Prostate gland (tissue), 2 donors: ENCODE results near the gene SHANK1. TPM values are rescaled to one million over a fixed set of nuclear protein-coding genes. Genes with fewer than 3 reads are reported as not detected.
"Not testable (repeated sequence)": the region's sequence is repeated elsewhere in the genome, so short reads cannot be mapped to it uniquely, and the experiment has no call there.

ENCODE experiments used
- DNase-seq: peaks from one replicate; pipeline ENCODE4 v3.0.0-alpha.2; 2019; ENCODE audit warnings: low spot score
- H3K27ac ChIP-seq, 2 donors: fragments of 200-600 bp; sonication (generic); 2 replicates each; pipeline ENCODE4 v1.5.1; 2017 to 2019
- H3K27me3 ChIP-seq: fragments of 200-600 bp; sonication (generic); replicated peaks from 2 replicates; pipeline ENCODE4 v1.5.1; 2019; ENCODE audit not compliant: insufficient read depth
- H3K36me3 ChIP-seq, 2 donors: fragments of 200-600 bp; sonication (generic); 1 replicate in 1 of 2; 2 replicates in 1 of 2; pipeline versions ENCODE4 v1.5.1 to v1.8.1; 2017 to 2019
- H3K4me1 ChIP-seq: fragments of 200-600 bp; sonication (generic); replicated peaks from 2 replicates; pipeline ENCODE4 v1.5.1; 2019
- H3K4me3 ChIP-seq, 2 donors: fragments of 200-600 bp; sonication (generic); 2 replicates each; pipeline ENCODE4 v1.5.1; 2017 to 2019
- H3K9me3 ChIP-seq: fragments of 200-600 bp; sonication (generic); 2 replicates; pipeline ENCODE4 v1.5.1; 2017
- POLR2A ChIP-seq: fragments of 450-650 bp; IDR thresholded peaks from one replicate; pipeline ENCODE4 v1.6.1; 2016; ENCODE audit warnings: antibody characterized with exemption, mild to moderate bottlenecking
- POLR2AphosphoS5 ChIP-seq: sonication (generic); formaldehyde crosslinking; IDR thresholded peaks from one replicate; pipeline ENCODE4 v1.6.1; 2017; ENCODE audit warnings: antibody characterized with exemption
- WGBS: methylation state at CpG from one replicate; pipeline ENCODE4 v1.1.5; 2018; 5-methylcytosine and 5-hydroxymethylcytosine counted together
- intact Hi-C: fragments of 100-400 bp; cut with DNase I; formaldehyde crosslinking; loops from one replicate; pipeline ENCODE4 v1.14.2; 2022
- total RNA-seq, 2 donors: library from RNA; depleted of rRNA; stranded (reverse); fragments of >200 nt; gene quantifications; one replicate each; pipeline ENCODE4 v1.1.0, GENCODE V29; 2016
- TF ChIP-seq, protein P1 (sequence below), 4 experiments: fragments of 200-600 bp in 2 of 4; fragments of 450-650 bp in 2 of 4; sonication (generic) in 2 of 4; IDR thresholded peaks; 1 replicate in 3 of 4; 2 replicates in 1 of 4; pipeline ENCODE4 v1.5.1; 2016 to 2019; ENCODE audit warnings: antibody characterized with exemption in 4 of 4, mild to moderate bottlenecking in 2 of 4, moderate library complexity in 2 of 4

Gene SHANK1
- total RNA-seq, 2 donors from 2014 or later, result 0.91 to 2.3 TPM

DNA sequence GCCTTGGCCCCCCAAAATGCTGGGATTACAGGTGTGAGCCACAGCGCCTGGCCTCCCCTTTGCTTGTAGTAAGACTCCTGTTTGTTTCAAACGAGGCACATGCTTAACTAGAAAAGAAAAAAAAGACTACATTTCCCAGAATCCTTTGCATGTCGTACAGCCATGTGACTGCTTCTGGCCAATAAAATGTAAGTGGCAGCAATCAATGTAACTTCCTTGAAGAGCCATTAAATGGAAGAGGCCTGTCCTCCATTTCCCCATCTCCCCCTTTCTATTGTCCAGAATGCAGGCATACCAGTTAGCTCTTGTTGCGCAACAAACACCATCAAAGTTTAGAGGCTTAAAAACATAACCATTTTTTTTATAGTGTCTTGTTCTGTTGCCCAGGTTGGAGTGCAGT, 40.3 kb upstream of the SHANK1 start:
- no peaks in the 10 kb centered on the region for H3K36me3 ChIP-seq
- WGBS, result 78% methylated on average over 4 of the region's 4 CpGs
- H3K9me3 ChIP-seq, result no peaks in the 10 kb centered on the region
- no peak overlapping the region for H3K27ac ChIP-seq
- H3K4me3 ChIP-seq, result no peak overlapping the region
- TF ChIP-seq, protein P1, sequence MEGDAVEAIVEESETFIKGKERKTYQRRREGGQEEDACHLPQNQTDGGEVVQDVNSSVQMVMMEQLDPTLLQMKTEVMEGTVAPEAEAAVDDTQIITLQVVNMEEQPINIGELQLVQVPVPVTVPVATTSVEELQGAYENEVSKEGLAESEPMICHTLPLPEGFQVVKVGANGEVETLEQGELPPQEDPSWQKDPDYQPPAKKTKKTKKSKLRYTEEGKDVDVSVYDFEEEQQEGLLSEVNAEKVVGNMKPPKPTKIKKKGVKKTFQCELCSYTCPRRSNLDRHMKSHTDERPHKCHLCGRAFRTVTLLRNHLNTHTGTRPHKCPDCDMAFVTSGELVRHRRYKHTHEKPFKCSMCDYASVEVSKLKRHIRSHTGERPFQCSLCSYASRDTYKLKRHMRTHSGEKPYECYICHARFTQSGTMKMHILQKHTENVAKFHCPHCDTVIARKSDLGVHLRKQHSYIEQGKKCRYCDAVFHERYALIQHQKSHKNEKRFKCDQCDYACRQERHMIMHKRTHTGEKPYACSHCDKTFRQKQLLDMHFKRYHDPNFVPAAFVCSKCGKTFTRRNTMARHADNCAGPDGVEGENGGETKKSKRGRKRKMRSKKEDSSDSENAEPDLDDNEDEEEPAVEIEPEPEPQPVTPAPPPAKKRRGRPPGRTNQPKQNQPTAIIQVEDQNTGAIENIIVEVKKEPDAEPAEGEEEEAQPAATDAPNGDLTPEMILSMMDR (IDR thresholded peaks at IDR 0.05), result no peak
- TF ChIP-seq POLR2AphosphoS5 (no peak), POLR2A (no peak)
- intact Hi-C loops, result no loop called here
- no peaks in the 10 kb centered on the region for H3K4me1 ChIP-seq
- H3K27me3 ChIP-seq, result no peaks in the 10 kb centered on the region
- no peak for DNase-seq

- H3K36me3 ChIP-seq, DNase-seq, H3K4me3 ChIP-seq, H3K9me3 ChIP-seq, H3K27me3 ChIP-seq, H3K27ac ChIP-seq, intact Hi-C loops, H3K4me1 ChIP-seq: not testable (repeated sequence)
- WGBS, result 81% methylated on average over 12 of the region's 18 CpGs
Observed at GRCh38 chr19:50759076-50759475, 39.5 kb upstream of the SHANK1 start.

DNA sequence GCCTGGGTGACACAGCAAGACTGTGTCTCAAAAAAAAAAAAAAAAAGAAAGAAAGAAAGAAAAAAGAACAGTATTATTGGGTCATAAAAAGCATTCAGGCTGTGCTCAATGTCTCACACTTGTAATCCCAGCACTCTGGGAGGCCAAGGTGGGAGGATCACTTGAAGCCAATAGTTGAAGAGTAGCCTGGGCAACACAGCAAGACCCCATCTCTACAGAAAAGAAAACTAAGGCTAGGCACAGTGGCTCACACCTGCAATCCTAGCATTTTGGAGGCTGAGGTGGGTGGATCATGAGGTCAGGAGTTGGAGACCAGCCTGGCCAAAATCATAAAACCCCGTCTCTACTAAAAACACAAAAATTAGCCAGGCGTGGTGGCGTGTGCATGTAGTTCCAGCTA, 38.0 kb upstream of the SHANK1 start:
- H3K27ac ChIP-seq, H3K4me1 ChIP-seq, H3K36me3 ChIP-seq, H3K4me3 ChIP-seq, H3K27me3 ChIP-seq, H3K9me3 ChIP-seq, DNase-seq, intact Hi-C loops: not testable (repeated sequence)
- WGBS, result 98% methylated on average over 3 of the region's 3 CpGs

DNA sequence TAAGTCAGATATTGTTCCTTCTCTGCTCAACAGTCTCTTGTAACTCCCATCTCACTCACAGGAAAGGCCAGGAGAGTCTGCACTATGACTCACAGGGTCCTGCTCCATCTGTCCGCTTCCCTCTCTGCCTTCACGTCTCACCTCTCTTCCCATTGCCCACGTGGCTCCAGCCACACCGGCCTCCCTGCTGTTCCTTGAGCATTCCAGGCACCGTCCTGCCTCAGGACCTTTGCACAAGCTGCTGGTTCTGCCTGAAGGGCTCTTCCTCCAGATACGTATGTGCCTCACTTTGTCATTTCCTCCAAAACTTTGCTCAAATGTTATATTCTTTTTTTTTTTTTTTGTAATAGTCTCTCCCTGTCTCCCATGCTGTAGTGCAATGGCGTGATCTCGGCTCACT, 36.6 kb upstream of the SHANK1 start:
- H3K4me3 ChIP-seq, H3K4me1 ChIP-seq, H3K36me3 ChIP-seq, DNase-seq, H3K27me3 ChIP-seq, intact Hi-C loops, H3K27ac ChIP-seq, H3K9me3 ChIP-seq: not testable (repeated sequence)
- WGBS, result 75% methylated on average over 8 of the region's 8 CpGs

DNA sequence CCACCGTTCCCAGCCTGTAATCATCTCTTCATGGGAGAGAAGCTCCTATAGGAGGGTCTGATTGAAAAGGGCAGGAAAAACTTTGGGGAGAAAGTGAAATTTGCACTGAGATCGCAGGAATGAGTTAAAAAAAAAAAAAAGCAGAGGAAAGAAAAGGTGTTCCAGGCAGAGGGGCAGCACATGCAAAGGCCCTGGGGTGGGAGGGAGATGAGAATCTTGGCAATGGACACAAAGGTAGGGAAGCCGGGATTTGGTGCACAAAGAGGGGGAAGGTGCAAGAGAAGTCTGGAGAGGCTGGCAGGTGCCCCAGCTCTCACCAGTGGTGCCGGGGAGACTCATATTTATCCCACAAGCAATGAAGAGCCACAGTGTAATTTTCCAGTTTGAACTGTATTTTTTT, 34.3 kb upstream of the SHANK1 start:
- H3K4me1 ChIP-seq, result no peaks in the 10 kb centered on the region
- H3K4me3 ChIP-seq, result no peak overlapping the region
- H3K27me3 ChIP-seq, result no peaks in the 10 kb centered on the region
- WGBS, result 92% methylated on average over 4 of the region's 4 CpGs
- no peaks in the 10 kb centered on the region for H3K36me3 ChIP-seq
- TF ChIP-seq POLR2AphosphoS5, result no peak
- DNase-seq, result no peak
- no peak overlapping the region for H3K27ac ChIP-seq
- intact Hi-C loops, result no loop called here
- H3K9me3 ChIP-seq, result no peaks in the 10 kb centered on the region

GRCh38 chr19:50750010-50750409, 30.4 kb upstream of the SHANK1 start:
- no peak overlapping the region for H3K27ac ChIP-seq
- H3K4me1 ChIP-seq, result no peaks in the 10 kb centered on the region
- WGBS, result 69% methylated on average over 15 of the region's 15 CpGs
- no peaks in the 10 kb centered on the region for H3K36me3 ChIP-seq
- no peaks in the 10 kb centered on the region for H3K9me3 ChIP-seq
- H3K4me3 ChIP-seq, result no peak overlapping the region
- H3K27me3 ChIP-seq, result no peaks in the 10 kb centered on the region
- TF ChIP-seq, protein P1 (IDR thresholded peaks at IDR 0.05), result no peak
- TF ChIP-seq POLR2A, result no peak
- TF ChIP-seq POLR2AphosphoS5, result no peak
- no peak for DNase-seq
- intact Hi-C loops, result no loop called here

DNA sequence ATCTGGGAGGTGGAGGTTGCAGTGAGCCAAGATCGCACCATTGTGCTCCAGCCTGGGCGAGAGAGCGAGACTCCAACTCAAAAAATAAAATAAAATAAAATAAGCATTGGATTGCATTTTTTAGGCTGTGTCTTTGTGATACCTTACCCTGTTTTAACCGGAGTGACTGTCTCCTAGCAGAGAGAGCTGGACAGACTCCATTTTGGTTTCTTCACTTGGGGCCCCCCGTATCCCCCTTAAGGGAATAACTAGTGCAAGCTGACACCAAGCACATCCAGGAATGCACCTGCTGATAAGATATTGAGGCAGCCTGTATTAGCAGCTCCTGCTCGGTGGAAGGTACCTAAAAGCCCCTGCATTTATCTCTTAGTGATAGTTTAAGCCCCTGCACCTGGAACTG, 29.9 kb upstream of the SHANK1 start:
- DNase-seq, result no peak
- Histone ChIP-seq H3K27ac (no peak overlapping the region), H3K4me1 (no peaks in the 10 kb centered on the region), H3K9me3 (no peaks in the 10 kb centered on the region), H3K4me3 (no peak overlapping the region), H3K36me3 (no peaks in the 10 kb centered on the region), H3K27me3 (no peaks in the 10 kb centered on the region)
- TF ChIP-seq, protein P1 (IDR thresholded peaks at IDR 0.05), result no peak
- no peak for TF ChIP-seq POLR2A
- 59% methylated on average over 6 of the region's 6 CpGs for WGBS
- intact Hi-C loops, result no loop called here

GRCh38 chr19:50747141-50747540, 27.5 kb upstream of the SHANK1 start:
- H3K36me3 ChIP-seq, DNase-seq, H3K27me3 ChIP-seq, H3K27ac ChIP-seq, intact Hi-C loops, H3K9me3 ChIP-seq, H3K4me3 ChIP-seq, H3K4me1 ChIP-seq: not testable (repeated sequence)
- 88% methylated on average over 14 of the region's 14 CpGs for WGBS
